Heart left ventricle (tissue), 13 donors: ENCODE measurements around the gene ERBB4.

ENCODE experiments used
- CTCF ChIP-seq, 12 donors: fragments of 200-600 bp; sonication (generic) in 4 of 12; IDR thresholded peaks; one replicate each; pipeline versions ENCODE4 v1.5.0 to v1.8.0; 2018 to 2022; ENCODE audit warnings: antibody characterized with exemption in 12 of 12, mild to moderate bottlenecking in 5 of 12
- POLR2A ChIP-seq, 2 donors: fragments of 450-650 bp; IDR thresholded peaks; one replicate each; pipeline ENCODE4 v1.6.1; 2017; ENCODE audit warnings: antibody characterized with exemption in 2 of 2, mild to moderate bottlenecking in 2 of 2, moderate library complexity in 2 of 2
- donor health status: ischemic (EF 13 %, LVEDD 7.1; RV severe dilation, severe dysfunction).
- donor health status: DM: no; HTN: yes; CAD: no.
- donor health status: DM: no; HTN: no; CAD: no.
- donor health status: ischemic (EF 25% LVEDD 6.9; RV normal size, moderate dysfunction).
- donor health status: ischemic (EF 25% LVEDD 5.7; RV mildly dilated, moderate dysfunction).
- donor health status: ischemic (EF 35%, LVEDD 5.7; RV mildly dilated, moderate dysfunction).
- donor health status: nonischemic (EF 11% LVEDD 7.7; RV severe dilation, severe dysfunction).
- donor health status: DM: yes; HTN: yes; CAD: no.
- donor health status: PGD.
- donor health status: ischemic (EF 29% LVEDD 5.4; RV normal size, mild dysfunction).
- donor health status: nonischemic (EF 23%, LVEDD 6.1; RV moderate dilation, normal function).

GRCh38 chr2:212274215-212274614 lies 264.4 kb downstream of the ERBB4 start:
- TF ChIP-seq POLR2A (IDR thresholded peaks at IDR 0.05), result no peak
- TF ChIP-seq CTCF (IDR thresholded peaks at IDR 0.05), result no peak
